HG02642 (cell line): ENCODE measurements around the gene DNAH10.

Experiments
- ATAC-seq: cut with Tn5 transposase; IDR thresholded peaks from one replicate; pipeline ENCODE4 v1.9.1; 2021; ENCODE audit warnings: mild to moderate bottlenecking; ENCODE audit not compliant: unreplicated experiment, poor library complexity

Gene DNAH10

DNA sequence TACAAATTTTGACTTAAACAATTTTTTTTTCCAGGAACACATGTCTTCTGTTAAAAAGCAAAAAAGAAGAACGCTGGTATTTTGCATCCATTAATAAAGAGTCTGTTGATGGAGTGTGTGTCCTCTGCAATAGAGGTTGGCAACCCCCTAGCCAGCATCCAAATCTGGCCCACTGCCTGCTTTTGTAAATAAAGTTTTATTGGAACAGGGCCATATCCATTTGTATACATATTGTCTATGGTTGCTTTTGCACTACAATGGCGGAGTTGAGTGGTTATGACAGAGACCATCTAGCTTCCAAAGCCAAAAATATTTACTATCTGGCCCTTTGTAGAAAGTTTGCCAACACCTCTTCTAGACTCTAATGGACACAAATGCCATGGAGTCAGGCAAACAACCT is 160.9 kb downstream of the DNAH10 start:
- no peak for ATAC-seq

DNA sequence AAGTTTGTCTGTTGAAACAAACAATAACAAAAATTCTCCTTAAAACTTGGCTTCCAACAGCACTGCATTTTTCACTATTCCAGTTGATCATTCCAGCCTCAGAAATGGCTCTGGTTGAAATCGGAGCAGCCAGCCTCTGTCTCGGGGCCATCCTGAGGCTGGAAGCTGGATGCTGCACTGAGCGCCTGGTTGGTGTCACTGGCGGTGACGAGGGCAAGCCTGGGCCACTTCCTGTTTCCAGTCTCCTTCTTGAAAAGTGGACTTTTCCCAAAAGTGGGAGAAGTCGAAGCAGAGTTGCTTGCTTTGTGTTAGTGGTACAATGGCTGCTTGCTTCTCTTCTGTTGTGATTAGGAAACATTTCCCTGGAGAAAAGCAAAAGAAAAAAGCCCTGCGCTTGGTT is 161.8 kb downstream of the DNAH10 start:
- no peak for ATAC-seq

DNA sequence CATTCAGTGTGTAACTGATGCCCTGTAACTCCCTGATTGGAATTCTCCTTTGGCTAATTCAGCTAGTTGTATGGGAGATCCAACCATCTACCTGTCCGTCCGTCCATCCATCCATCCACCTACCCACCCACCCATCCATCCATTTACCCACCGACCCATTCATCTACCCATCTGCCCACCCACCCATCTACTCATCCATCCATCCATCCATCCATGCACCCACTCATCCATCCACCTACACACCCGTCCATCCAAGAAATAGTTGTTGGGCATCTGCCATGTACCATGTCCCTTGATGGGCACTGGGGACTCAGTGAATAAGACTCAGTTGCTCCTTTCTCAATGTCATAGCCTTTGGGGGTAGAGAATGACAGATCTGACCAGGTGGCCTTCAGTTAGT is 162.4 kb downstream of the DNAH10 start:
- ATAC-seq, result no peak

DNA sequence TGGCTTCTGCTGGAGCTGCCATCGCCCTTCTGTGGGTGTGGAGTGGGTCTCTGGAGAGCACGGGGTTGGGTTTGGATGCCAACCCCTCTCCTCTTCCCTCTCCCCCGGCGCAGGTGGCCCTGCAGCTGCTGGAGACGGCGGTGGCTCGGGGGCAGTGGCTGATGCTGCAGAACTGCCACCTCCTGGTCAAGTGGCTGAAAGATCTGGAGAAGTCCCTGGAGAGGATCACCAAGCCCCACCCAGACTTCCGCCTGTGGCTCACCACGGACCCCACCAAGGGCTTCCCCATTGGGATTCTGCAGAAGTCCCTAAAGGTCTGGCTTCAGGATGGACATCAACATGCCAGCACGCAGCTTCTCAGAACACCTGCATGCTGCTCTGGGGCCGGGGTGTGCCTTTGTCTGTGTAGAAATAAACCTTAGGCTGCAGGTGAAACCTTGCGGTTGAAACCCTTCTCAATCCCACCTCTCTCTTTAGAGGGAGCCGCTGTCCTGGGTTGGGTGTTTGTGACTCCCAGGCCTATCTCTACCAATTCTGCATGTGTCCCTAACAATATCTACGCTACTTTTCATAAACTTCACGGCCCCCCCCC is 166.3 kb downstream of the DNAH10 start:
- ATAC-seq, result no peak

DNA sequence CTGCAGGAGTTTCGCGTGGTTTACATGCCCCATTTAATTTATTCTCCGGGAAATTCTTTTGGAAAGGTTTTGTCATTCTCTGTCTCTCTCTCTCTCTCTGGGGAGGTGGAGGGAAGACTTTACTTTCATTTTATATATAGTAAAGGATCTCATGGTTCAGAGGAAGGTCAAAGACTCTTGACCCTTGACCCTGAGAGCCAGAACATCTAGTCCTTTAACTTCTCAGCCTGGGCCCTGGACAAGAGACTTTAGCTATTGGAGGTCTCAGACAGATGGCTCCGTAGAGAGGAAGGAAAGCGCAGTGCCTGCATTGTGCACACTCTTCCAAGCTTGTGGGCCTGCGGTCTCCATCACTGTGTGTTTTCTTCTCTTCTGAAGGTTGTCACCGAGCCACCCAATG is 166.8 kb downstream of the DNAH10 start:
- no peak for ATAC-seq

DNA sequence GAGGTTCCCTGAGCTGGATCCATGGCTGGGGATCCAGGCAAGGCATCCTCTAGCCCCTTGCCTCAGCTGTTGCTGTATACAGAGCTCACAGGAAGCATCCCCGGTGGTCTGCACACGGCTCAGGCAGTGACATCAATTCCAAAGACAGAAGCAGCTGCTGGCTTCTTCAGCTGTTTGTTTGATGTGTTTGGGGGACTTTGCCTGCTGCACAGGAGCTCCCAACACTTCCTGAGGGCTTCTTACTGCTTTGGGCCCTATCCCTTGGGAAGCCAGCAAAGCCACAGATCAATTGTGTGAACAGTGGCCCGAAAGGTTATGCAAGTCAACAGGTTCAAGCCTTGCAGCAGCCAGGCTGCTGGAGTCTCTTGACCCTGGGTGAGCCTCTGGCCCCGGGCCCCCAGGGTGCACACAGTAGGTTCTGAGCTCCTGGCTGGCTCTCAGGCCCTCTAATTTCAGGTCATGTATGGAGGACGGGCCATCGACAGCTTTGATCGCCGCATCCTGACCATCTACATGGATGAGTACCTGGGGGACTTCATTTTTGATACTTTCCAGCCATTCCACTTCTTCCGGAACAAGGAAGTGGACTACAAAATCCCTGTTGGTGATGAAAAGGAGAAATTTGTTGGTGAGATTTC is 168.0 kb downstream of the DNAH10 start:
- ATAC-seq, result no peak

DNA sequence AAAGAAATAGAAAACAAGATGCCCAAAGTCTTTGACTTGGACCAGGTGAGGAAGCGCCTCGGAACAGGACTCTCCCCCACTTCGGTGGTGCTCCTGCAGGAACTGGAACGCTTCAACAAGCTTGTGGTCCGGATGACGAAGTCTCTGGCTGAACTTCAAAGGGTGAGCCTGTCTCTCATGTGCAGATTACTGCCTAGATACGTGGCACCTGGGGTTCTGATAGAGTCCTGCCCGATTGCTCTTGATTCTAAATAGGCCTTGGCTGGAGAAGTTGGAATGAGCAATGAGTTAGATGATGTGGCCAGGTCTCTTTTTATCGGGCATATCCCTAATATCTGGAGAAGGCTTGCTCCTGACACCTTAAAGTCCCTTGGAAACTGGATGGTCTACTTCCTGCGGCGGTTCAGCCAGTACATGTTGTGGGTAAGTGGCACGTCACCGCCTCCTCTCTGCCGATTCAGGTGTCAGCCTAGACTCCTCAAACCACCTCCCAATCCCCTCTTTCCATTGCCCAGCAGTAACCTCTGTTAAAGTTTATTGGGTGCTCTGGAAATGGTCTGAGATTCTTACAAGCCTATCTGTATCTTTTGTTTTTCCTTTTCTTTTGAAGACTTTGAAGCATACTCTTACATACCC is 169.7 kb downstream of the DNAH10 start:
- no peak for ATAC-seq

DNA sequence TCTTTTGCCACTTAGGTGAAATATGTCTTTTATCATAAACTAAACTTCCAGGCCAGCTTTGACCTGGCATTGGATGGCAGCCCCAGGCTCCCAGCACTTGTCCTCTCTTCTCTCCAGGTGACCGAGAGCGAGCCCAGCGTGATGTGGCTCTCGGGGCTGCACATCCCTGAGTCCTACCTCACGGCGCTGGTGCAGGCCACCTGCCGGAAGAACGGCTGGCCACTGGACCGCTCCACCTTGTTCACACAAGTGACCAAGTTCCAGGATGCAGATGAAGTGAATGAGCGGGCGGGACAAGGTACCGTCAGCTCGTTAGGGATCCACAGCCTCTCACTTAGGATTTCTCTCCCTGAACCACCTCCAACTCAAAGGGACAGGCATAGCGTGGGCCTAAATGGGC is 171.1 kb downstream of the DNAH10 start:
- ATAC-seq, result no peak

DNA sequence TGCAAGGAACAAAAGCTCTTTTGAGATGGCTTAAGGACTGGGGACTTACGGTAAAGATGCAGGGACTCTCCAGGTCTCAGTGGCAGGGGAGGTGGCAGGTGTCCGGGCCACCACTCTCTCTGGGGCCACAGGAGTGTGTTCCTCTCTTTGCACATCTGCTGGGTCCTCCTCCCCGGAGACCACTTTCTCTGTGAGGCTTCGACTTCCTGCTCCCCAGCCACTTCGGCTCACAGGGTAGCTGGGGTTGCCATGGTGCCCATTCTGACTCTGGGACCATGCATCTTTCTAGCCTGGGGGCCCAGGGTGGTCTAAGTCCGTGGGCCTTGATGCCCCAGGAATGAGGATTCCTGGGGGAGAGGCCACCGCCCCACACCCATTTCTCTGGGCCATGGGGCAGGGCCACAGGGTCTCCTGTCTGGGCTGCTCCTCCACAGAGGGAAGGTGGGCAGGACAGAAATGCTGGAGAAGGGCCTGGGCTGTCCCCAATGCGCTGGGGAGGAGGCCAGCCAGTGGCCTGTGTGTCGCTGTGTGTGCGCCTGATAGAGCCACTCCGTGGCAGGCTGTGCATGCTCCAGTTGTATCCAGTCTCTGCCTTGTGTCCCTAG is 172.0 kb downstream of the DNAH10 start:
- ATAC-seq, result no peak

DNA sequence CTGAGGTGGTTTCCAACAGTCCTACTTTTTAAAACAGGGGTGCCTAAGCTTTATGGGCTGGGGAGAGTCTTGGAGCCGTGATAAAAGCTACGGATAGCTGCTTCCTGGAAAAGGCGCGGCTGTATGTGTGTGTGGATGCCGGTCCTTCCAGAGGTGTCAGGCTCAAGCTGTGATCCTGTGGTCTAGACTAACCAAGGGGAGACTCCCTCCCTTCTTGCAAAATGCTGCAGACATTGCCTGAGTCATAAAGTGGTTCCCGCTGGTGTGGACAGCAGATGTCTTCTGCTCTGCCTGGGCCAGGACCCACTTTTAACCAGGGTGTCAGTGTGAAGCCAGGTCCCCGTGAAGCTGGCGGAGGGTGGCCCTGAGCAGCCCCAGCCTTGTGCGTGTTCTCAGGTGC is 172.7 kb downstream of the DNAH10 start:
- no peak for ATAC-seq

DNA sequence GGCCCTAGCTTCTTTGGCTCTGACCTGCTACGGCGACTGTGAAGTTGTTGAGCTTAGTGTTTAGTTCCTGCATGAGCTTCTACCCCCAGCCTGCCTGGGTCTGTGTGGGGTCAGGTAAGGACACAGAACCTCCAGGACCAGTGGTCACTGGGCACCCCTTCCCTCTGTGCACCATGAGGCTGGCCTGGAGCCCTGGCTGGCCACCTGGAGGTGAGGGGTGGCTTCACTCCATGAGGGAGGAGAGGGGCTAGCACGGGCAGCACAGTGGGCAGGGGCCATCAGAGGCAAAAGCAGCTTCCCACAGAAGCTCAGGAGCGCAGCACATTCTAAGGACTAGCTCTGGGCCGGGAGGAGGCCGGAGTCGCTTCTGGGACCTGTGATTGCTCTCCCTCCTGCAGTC is 173.9 kb downstream of the DNAH10 start:
- ATAC-seq, result no peak

DNA sequence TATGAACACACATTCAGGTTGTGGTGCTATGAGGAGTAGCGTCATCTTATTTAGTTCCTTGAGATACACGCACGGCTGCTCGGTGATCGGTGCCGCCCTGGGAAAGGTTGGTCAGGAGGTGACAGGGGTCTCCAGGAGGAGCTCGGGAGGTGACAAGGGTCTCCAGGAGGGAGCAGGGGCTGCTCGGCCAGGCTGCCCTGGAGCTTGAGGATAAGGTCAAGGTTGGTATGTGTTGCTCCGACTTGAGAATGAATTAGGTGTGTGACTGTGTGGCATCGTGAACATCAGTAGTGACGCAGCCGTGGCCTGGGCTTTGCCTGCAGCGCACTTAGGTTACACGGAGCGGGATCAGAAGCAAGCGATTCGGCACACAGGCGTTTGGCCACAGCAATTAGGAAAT is 174.4 kb downstream of the DNAH10 start:
- no peak for ATAC-seq

DNA sequence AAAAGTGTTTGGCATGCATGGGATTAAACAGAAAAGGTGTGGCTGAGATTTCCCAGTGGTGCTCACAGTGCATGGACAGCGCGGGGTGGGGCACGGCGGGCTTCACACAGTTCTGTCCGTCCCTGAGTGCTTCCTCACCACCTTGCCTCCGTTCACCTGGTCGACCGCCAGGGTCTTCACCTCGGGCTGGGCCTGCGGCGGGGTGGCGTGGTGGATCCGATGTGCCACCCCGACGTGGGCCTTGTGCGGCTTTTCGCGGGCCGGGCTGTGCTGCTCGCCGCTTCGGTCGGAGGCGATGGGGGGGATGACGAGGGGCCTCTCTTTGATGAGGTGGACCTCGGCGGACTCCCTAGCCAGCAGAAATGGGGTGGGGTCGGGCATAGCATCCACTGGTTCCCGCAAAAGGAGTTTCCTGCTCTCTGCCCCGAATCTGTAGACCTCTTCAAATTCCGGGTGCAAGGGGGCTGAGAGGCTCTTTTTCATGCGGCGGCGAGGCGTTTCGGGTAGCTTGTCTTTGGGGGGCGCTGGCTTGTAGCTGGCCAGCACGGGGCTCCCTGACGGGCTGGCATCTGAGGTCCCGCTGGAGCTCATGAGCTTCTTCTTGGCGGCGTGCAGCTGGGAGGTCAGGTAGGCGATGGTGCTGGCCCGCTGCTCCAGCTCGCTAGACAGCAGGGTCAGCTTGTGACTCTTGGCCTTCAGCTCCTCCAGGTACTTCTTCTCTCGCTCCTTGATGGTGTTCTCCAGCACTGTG is 175.0 kb downstream of the DNAH10 start:
- ATAC-seq, result no peak

DNA sequence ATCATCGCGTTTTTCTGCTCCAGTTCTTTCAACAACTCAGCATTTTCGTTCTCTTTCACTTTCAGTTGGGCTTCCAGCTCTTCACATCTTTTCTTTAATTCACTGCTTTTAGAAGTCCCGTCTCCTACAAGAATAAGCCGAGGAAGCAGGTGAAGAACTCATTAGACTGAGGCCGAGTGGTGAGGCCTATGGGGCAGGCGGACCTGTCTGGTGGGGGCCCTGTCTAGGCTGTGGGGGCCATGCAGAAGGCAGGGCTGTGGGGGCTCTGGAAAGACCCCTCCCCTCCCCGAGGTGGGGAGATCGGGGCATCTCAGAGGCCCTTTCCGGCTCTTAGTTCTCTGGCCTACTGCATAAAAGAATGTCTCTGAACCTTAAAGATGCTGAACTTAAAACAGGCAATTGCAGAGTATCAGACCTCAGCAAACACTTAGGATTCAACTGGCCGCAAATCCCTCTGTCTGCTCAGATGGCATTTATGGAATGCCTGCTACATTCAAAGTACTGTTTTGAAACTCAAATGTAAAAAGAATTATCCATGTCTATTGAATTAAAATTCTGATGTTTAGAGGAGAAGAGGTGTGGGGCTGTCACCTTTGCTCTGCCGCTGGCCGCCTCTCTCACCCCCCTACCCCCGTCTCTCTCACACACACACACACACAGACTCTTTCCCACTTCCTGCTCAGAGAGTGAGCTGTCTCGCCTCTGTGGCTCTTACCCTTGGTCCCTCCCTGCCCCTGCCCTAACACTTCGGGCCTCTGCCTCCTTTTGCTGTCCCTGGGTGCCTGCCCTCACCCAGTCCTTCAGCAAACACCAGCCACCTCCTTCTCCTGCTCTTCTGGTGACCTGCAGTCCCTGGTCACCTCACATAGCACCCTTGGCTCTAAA is 175.8 kb downstream of the DNAH10 start:
- no peak for ATAC-seq

DNA sequence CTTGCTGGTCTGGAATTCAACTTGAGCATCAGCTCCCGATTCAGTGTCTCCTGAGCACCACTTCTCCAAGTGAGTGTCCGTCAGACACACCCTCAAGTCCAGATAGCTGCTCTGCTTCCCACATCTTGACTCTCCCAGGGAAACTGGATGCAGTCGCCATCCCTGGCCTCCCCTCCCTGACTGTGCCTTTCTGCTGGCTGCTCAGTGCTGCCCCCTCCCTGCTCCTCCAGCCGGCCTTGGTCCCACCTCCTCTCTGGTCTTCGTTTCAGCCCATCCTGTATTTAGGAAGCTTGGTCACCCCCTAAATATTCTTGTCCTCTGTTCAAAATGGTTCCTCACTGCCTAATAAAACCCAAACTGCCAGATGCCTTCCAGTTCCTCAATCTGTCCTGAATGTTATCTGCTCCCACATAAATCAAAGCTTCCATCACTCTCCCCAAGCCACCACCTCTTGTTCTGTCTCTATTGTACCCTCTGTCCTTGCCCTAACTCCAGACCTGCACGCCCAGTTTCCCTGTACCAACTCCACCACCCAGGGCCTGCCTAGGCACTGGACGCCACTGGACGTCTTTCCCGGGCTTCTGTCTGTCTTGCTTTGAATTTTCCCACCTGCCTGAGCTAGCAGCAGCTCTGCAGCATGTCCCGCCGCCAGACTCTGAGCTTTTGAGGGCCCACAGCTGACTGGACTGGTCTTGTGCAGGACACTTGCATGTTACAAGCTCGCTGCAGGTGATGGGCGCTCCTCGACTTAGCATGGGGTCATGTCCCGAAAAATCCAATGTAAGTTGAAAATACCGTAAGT is 176.8 kb downstream of the DNAH10 start:
- ATAC-seq, result no peak

DNA sequence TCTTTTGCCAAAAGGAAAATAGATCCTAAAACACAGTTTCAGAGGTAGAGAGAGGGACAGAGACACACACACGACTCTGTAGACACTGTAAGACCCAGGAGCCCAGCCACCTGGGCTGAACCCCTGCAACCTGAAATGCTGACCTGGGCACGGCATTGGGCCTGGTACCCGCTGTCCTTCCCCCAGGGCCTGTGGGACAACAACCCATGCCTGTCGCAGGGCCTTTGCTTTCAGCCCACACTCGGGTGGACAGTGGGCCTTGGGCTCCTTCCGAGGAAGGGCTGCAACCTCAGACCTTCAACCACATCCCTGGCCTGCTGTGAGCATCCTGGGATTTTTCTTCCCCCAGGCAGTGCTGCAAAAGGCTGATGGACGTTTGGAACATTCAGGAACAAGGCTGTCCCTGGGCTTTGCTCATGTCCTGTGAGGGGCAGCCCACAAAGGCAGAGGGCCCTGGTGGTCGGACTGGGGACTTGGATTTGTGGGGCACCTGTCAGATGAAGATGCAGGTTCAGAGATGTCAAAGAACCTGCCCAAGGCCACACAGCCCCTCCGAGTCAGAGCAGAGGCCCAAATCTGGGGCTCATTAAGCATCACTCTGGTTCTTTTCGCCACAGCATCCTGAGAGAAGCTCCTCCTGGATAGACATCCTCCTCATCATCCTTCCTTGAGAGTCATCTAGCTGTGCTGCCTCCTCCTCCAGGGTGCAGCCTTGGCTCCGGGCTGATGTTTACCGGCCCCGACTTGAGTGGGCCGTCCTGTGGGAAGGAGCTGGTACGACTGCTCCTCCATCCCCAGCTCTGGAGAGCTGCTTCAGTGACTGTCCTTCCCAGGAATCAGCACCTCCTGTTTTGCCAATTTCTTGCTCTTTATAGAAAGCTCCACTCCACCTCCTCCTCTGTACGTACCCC is 177.9 kb downstream of the DNAH10 start:
- no peak for ATAC-seq

DNA sequence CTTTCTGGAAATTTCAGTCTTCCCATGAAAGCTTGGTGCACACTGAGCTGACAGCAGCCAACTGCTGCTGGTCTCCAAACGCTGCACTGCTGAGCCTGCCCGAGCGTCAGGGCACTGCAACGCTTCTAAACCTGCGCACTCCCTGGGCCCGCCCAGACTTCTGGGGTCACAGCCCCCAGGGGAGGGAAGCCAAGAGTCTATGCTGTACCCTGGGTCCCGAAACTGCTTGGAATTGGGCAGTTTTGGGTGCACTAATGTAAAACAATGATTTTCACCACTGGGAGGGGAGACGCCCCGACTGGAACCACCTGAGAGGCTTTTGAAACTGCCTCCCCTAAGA is 178.5 kb downstream of the DNAH10 start:
- no peak for ATAC-seq

DNA sequence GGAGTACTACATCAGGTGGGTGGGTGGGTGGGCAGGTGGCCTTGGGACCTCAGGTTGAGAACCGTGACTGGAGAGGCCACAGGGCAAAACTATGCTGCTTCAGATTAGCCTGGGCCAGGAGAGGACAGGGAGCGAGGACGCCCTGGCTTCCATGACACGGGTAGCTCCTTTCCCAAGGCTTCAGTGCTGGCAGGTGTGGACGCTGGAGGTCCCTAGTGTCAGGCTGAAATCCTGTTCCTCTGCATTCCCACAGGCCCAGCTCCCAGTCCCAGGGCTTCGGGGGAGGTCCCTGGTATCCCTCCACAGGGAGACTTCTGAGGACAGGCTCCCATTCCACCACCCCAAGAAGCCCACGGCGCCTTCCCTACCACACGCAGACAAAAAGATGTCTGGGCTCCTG is 178.9 kb downstream of the DNAH10 start:
- no peak for ATAC-seq
